GM19043 (cell line): ENCODE data around the gene THAP11.
A peak's percentile ranks its signal among the peaks of the same experiment; 100 is the strongest.

ENCODE experiments used
- ATAC-seq: cut with Tn5 transposase; IDR thresholded peaks from one replicate; pipeline ENCODE4 v1.9.1; 2021; ENCODE audit warnings: low read depth; ENCODE audit not compliant: unreplicated experiment

The THAP11 gene

GRCh38 chr16:67881621-67882161 is 39.6 kb downstream of the THAP11 start:
- ATAC-seq: no peak

- no peak for ATAC-seq
Measured at GRCh38 chr16:67882374-67883145, 40.4 kb downstream of the THAP11 start.

GRCh38 chr16:67883146-67883871 is 41.2 kb downstream of the THAP11 start:
- no peak for ATAC-seq

GRCh38 chr16:67883872-67884261 is 41.7 kb downstream of the THAP11 start:
- no peak for ATAC-seq

GRCh38 chr16:67884684-67885083 is 42.6 kb downstream of the THAP11 start, which contains the start of gene NRN1L:
NRN1L (plus strand) TSS chr16:67884885; CDS start chr16:67884904, 19 bp downstream.
- no peak for ATAC-seq

- no peak for ATAC-seq
Measured at GRCh38 chr16:67885545-67885944, 43.4 kb downstream of the THAP11 start.

- ATAC-seq: no peak
Measured at GRCh38 chr16:67885976-67886375, 43.9 kb downstream of the THAP11 start.

- no peak for ATAC-seq
Measured at GRCh38 chr16:67886387-67886786, 44.3 kb downstream of the THAP11 start.

GRCh38 chr16:67888331-67888730 is 46.2 kb downstream of the THAP11 start:
- no peak for ATAC-seq

- ATAC-seq: no peak
Measured at GRCh38 chr16:67892375-67892774, 50.3 kb downstream of the THAP11 start.

- peak; percentile 96 for ATAC-seq
Measured at GRCh38 chr16:67892899-67893742, 51.0 kb downstream of the THAP11 start, which contains the start of gene PSKH1. PSKH1 (plus strand) TSS chr16:67893254; CDS start chr16:67908750, 15,496 bp downstream.
